Vagina (tissue), 2 donors: ENCODE measurements around the gene ADAMTS2. TPM values are rescaled to one million over a fixed set of nuclear protein-coding genes. Genes with fewer than 3 reads are reported as not detected.

ENCODE experiments used
- DNase-seq, 2 donors: peaks; one replicate each; pipeline ENCODE4 v3.0.0-alpha.2; 2017; ENCODE audit errors: extremely low spot score in 2 of 2
- H3K27ac ChIP-seq: fragments of 200-600 bp; sonication (generic); one replicate; pipeline ENCODE4 v1.5.1; 2019
- H3K27me3 ChIP-seq: fragments of 200-600 bp; sonication (generic); one replicate; pipeline ENCODE4 v1.5.1; 2019
- H3K36me3 ChIP-seq, 2 donors: fragments of 200-600 bp; sonication (generic); one replicate each; pipeline ENCODE4 v1.5.1; 2017 to 2019
- H3K4me1 ChIP-seq: fragments of 200-600 bp; sonication (generic); one replicate; pipeline ENCODE4 v1.5.1; 2019
- H3K4me3 ChIP-seq, 2 donors: fragments of 200-600 bp; sonication (generic); 1 replicate in 1 of 2; 2 replicates in 1 of 2; pipeline ENCODE4 v1.5.1; 2016 to 2019
- H3K9me3 ChIP-seq: fragments of 200-600 bp; sonication (generic); one replicate; pipeline ENCODE4 v1.5.1; 2019
- POLR2A ChIP-seq, 2 donors: fragments of 450-650 bp; IDR thresholded peaks; one replicate each; pipeline ENCODE4 v1.6.1; 2017; ENCODE audit warnings: antibody characterized with exemption in 2 of 2, mild to moderate bottlenecking in 2 of 2, moderate library complexity in 2 of 2
- POLR2AphosphoS5 ChIP-seq, 2 donors: sonication (generic); formaldehyde crosslinking; IDR thresholded peaks; one replicate each; pipeline ENCODE4 v1.9.0; 2017; ENCODE audit warnings: antibody characterized with exemption in 2 of 2, mild to moderate bottlenecking in 2 of 2, low read depth in 1 of 2; ENCODE audit not compliant: insufficient read depth in 1 of 2
- intact Hi-C: fragments of 100-400 bp; cut with DNase I; formaldehyde crosslinking; loops from one replicate; pipeline ENCODE4 v1.15.1; 2023
- total RNA-seq: library from RNA; depleted of rRNA; stranded (reverse); fragments of >200 nt; gene quantifications from one replicate; pipeline ENCODE4 v1.2.3, GENCODE V29; 2016
- TF ChIP-seq, protein P1 (sequence below), 3 experiments: fragments of 450-650 bp in 2 of 3; fragments of 200-600 bp in 1 of 3; sonication (generic) in 1 of 3; IDR thresholded peaks; one replicate each; pipeline ENCODE4 v1.5.1; 2017 to 2019; ENCODE audit warnings: antibody characterized with exemption in 3 of 3, mild to moderate bottlenecking in 2 of 3, moderate library complexity in 2 of 3

The ADAMTS2 gene
- total RNA-seq, 1 donor from 2014 or later = 17.4 TPM

DNA sequence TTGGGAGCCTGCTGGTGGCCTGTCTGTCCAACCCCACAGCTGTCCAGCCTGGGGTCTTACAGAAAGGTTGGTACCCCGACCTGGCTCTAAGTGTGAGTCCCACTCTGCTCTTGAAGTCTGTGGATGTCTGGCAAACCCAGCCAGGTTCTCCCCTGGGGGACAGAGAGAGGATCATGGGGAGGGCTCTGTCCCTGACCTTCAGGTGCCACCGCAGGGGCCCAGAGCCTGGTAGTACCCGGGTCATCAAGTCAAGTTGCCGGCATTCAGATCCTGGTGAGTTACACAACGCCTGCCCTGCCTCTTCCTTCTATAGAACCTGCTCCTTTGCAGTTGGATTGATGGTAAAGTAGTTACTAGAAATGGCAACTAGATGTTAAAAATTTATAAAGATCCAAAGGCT, 66.7 kb downstream of the ADAMTS2 start:
- no peaks in the 10 kb centered on the region for H3K27me3 ChIP-seq
- peak overlapping the region; percentile 67 for H3K27ac ChIP-seq

GRCh38 chr5:179278119-179278518, 67.1 kb downstream of the ADAMTS2 start:
- peaks cover 56% of the 10 kb centered on the region for H3K4me1 ChIP-seq
- H3K9me3 ChIP-seq = no peaks in the 10 kb centered on the region
- intact Hi-C loops = no loop called here
- no peaks in the 10 kb centered on the region for H3K36me3 ChIP-seq
- DNase-seq = no peak
- H3K27ac ChIP-seq = peak overlapping the region; percentile 67
- H3K27me3 ChIP-seq = no peaks in the 10 kb centered on the region
- no peak overlapping the region for H3K4me3 ChIP-seq
- TF ChIP-seq POLR2AphosphoS5 (IDR thresholded peaks at IDR 0.05; ENCODE audit: insufficient read depth in 1 of 2, low read depth in 1 of 2) (no peak), POLR2A (IDR thresholded peaks at IDR 0.05) (no peak)
- TF ChIP-seq, protein P1, sequence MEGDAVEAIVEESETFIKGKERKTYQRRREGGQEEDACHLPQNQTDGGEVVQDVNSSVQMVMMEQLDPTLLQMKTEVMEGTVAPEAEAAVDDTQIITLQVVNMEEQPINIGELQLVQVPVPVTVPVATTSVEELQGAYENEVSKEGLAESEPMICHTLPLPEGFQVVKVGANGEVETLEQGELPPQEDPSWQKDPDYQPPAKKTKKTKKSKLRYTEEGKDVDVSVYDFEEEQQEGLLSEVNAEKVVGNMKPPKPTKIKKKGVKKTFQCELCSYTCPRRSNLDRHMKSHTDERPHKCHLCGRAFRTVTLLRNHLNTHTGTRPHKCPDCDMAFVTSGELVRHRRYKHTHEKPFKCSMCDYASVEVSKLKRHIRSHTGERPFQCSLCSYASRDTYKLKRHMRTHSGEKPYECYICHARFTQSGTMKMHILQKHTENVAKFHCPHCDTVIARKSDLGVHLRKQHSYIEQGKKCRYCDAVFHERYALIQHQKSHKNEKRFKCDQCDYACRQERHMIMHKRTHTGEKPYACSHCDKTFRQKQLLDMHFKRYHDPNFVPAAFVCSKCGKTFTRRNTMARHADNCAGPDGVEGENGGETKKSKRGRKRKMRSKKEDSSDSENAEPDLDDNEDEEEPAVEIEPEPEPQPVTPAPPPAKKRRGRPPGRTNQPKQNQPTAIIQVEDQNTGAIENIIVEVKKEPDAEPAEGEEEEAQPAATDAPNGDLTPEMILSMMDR (IDR thresholded peaks at IDR 0.05) = no peak

More for the DNA sequence above, 66.7 kb downstream of the ADAMTS2 start:
- no peak for DNase-seq
- no peak for TF ChIP-seq POLR2AphosphoS5 (IDR thresholded peaks at IDR 0.05; ENCODE audit: insufficient read depth in 1 of 2, low read depth in 1 of 2)
- no peak for TF ChIP-seq POLR2A (IDR thresholded peaks at IDR 0.05)
- TF ChIP-seq, protein P1 (IDR thresholded peaks at IDR 0.05) = no peak
- intact Hi-C loops = no loop called here
- H3K36me3 ChIP-seq = no peaks in the 10 kb centered on the region
- no peak overlapping the region for H3K4me3 ChIP-seq
- H3K9me3 ChIP-seq = no peaks in the 10 kb centered on the region
- H3K4me1 ChIP-seq = peaks cover 52% of the 10 kb centered on the region

DNA sequence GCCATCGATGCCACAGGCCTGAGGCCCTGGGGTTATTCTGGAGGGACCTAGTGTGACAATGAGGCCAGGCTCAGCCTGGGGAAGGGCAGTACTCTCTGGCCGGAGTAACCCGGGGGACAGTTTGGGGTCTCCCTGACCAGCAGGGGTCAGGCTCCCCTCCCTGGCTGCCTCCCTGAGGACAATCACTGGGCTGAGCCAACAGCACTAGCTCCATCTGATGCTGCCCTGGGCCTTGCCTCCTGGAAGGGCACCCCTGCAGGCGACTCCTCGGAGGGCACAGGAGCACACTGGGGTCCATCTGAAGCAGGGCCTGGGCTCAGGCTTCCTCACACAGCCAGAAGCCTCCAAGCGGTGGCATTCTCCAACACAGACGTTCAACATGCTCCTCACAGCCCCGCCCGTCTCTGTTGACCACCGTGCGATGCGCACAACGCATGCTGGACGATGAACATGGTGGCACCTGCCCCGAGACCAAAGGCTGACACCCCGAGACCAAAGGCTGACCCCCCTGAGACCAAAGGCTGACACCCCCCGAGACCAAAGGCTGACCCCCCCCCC, 68.3 kb downstream of the ADAMTS2 start:
- intact Hi-C loops = no loop called here
- Histone ChIP-seq H3K9me3 (no peaks in the 10 kb centered on the region), H3K36me3 (no peaks in the 10 kb centered on the region), H3K27ac (peak overlapping the region; percentile 87), H3K4me3 (no peak overlapping the region), H3K4me1 (peaks cover 68% of the 10 kb centered on the region), H3K27me3 (no peaks in the 10 kb centered on the region)
- TF ChIP-seq POLR2A (IDR thresholded peaks at IDR 0.05) (no peak), POLR2AphosphoS5 (IDR thresholded peaks at IDR 0.05; ENCODE audit: insufficient read depth in 1 of 2, low read depth in 1 of 2) (no peak)
- TF ChIP-seq, protein P1 (IDR thresholded peaks at IDR 0.05) = no peak
- DNase-seq = no peak

DNA sequence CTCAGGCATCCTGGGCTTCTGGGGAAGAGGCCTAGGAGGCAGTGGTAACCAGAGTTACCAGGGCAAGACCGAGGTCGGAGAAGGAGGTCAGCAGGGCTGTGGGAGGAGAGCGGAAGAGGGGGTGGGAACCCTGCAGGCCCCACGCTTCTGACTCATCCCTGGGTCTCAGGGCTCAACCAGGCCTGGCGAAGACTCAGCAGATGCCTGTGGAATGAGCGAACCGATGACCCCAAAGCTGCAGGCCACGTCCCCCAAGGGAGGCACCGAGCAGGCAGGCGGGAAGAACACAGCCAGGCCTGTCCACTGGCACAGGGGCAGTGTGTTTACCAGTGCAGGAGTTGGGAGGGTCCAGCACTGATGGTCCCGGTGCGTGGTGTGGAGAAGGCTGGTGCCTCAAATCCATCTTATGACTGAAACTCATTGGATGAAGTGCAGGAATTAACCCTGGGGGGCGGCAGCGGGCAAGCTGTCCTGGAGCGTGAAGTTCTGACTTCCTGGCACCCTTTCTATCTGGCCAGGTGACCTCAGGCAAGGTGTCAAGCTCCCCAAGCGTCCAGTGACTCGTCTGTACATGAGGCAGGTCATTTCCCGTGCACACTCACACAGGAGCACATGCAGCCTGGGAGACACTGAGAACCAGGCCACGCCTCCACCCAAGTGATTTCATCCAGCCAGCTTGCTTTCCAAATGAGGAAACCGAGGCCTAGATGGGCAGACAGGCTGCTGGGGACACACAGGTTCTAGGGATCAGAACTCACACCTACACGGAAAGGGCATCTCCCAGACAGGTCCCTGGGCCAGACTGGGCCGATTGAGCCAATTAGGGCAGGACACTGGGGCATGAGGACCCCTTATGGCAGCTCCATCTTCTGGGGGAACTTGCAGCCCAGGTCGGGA, 69.1 kb downstream of the ADAMTS2 start:
- DNase-seq = peak in 1 of 2 donors; percentile 98
- H3K4me1 ChIP-seq = peaks cover 75% of the 10 kb centered on the region
- H3K27me3 ChIP-seq = no peaks in the 10 kb centered on the region
- intact Hi-C loops = no loop called here
- H3K4me3 ChIP-seq = no peak overlapping the region
- peak overlapping the region; percentile 87 for H3K27ac ChIP-seq
- H3K36me3 ChIP-seq = no peaks in the 10 kb centered on the region
- TF ChIP-seq POLR2AphosphoS5 (IDR thresholded peaks at IDR 0.05; ENCODE audit: insufficient read depth in 1 of 2, low read depth in 1 of 2) (peak; percentile 48 to 91), POLR2A (IDR thresholded peaks at IDR 0.05) (no peak)
- TF ChIP-seq, protein P1 (IDR thresholded peaks at IDR 0.05) = no peak
- no peaks in the 10 kb centered on the region for H3K9me3 ChIP-seq
